ENCODE results near the gene TTN.

TTN gene

GRCh38 chr2:178733975-178734374, 73.2 kb downstream of the TTN start:
- H3K4me3 ChIP-seq (ENCODE audit: low read depth, low read length): no peak overlapping the region
- H3K36me3 ChIP-seq (ENCODE audit: control insufficient read depth, insufficient read depth, low read length): no peaks in the 10 kb centered on the region

GRCh38 chr2:178732913-178733312, 74.3 kb downstream of the TTN start:
- H3K9ac ChIP-seq (ENCODE audit: low read length): no peak overlapping the region
- H3K27ac ChIP-seq (ENCODE audit: low read depth, low read length): no peak overlapping the region
- H3K4me3 ChIP-seq (ENCODE audit: low read depth, low read length): no peak overlapping the region
- no peaks in the 10 kb centered on the region for H3K4me1 ChIP-seq (ENCODE audit: control insufficient read depth, insufficient read depth, low read length)
- H3K27me3 ChIP-seq (ENCODE audit: control insufficient read depth, insufficient read depth, low read length): no peaks in the 10 kb centered on the region
- no peaks in the 10 kb centered on the region for H3K9me3 ChIP-seq (ENCODE audit: control insufficient read depth, insufficient read depth, low read depth, low read length)
- H3K36me3 ChIP-seq (ENCODE audit: control insufficient read depth, insufficient read depth, low read length): no peaks in the 10 kb centered on the region

More at GRCh38 chr2:178733975-178734374, 73.2 kb downstream of the TTN start:
- Histone ChIP-seq H3K4me1 (ENCODE audit: control insufficient read depth, insufficient read depth, low read length) (no peaks in the 10 kb centered on the region), H3K27ac (ENCODE audit: low read depth, low read length) (no peak overlapping the region), H3K9ac (ENCODE audit: low read length) (no peak overlapping the region), H3K27me3 (ENCODE audit: control insufficient read depth, insufficient read depth, low read length) (no peaks in the 10 kb centered on the region), H3K9me3 (ENCODE audit: control insufficient read depth, insufficient read depth, low read depth, low read length) (no peaks in the 10 kb centered on the region)

- Histone ChIP-seq H3K9me3 (ENCODE audit: control insufficient read depth, insufficient read depth, low read depth, low read length) (no peaks in the 10 kb centered on the region), H3K27ac (ENCODE audit: low read depth, low read length) (no peak overlapping the region), H3K4me3 (ENCODE audit: low read depth, low read length) (no peak overlapping the region), H3K27me3 (ENCODE audit: control insufficient read depth, insufficient read depth, low read length) (no peaks in the 10 kb centered on the region), H3K4me1 (ENCODE audit: control insufficient read depth, insufficient read depth, low read length) (no peaks in the 10 kb centered on the region), H3K9ac (ENCODE audit: low read length) (no peak overlapping the region), H3K36me3 (ENCODE audit: control insufficient read depth, insufficient read depth, low read length) (no peaks in the 10 kb centered on the region)
Observed at GRCh38 chr2:178731300-178731699, 75.9 kb downstream of the TTN start.

GRCh38 chr2:178730049-178730448, 77.2 kb downstream of the TTN start:
- Histone ChIP-seq H3K4me1 (ENCODE audit: control insufficient read depth, insufficient read depth, low read length) (no peaks in the 10 kb centered on the region), H3K9ac (ENCODE audit: low read length) (no peak overlapping the region), H3K36me3 (ENCODE audit: control insufficient read depth, insufficient read depth, low read length) (no peaks in the 10 kb centered on the region), H3K4me3 (ENCODE audit: low read depth, low read length) (no peak overlapping the region), H3K27me3 (ENCODE audit: control insufficient read depth, insufficient read depth, low read length) (no peaks in the 10 kb centered on the region), H3K27ac (ENCODE audit: low read depth, low read length) (no peak overlapping the region), H3K9me3 (ENCODE audit: control insufficient read depth, insufficient read depth, low read depth, low read length) (no peaks in the 10 kb centered on the region)

DNA sequence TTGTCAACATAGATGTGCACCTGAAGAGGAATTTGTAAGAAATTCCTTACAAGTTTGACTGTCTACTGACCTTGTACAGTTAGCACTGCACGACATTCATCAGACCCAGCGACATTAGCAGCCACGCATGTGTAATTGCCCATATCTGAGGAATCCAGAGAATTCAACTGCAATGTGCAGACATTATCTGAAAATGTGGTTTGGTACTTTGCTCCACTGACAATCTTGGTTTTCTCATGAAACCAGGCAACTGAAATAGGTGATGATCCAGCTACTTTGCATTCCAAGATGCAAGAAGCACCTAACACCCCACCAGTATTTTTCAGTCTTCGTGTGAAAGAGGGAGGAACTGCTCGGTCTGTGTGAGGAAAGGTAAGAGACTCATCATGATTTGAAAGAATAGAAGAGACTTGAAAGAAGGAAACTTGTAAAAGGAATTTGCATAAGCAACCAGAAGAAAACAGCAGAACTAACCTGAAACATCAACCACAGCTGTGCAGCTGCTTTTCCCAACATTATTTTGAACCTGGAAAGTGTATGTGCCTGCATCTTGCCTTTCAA, 83.4 kb downstream of the TTN start:
- Histone ChIP-seq H3K9ac (ENCODE audit: low read length) (no peak overlapping the region), H3K4me1 (ENCODE audit: control insufficient read depth, insufficient read depth, low read length) (peaks cover 6% of the 10 kb centered on the region; the same call in 1 of the 2 replicates), H3K4me3 (ENCODE audit: low read depth, low read length) (no peak overlapping the region), H3K27ac (ENCODE audit: low read depth, low read length) (no peak overlapping the region), H3K9me3 (ENCODE audit: control insufficient read depth, insufficient read depth, low read depth, low read length) (no peaks in the 10 kb centered on the region), H3K27me3 (ENCODE audit: control insufficient read depth, insufficient read depth, low read length) (no peaks in the 10 kb centered on the region), H3K36me3 (ENCODE audit: control insufficient read depth, insufficient read depth, low read length) (no peaks in the 10 kb centered on the region)

DNA sequence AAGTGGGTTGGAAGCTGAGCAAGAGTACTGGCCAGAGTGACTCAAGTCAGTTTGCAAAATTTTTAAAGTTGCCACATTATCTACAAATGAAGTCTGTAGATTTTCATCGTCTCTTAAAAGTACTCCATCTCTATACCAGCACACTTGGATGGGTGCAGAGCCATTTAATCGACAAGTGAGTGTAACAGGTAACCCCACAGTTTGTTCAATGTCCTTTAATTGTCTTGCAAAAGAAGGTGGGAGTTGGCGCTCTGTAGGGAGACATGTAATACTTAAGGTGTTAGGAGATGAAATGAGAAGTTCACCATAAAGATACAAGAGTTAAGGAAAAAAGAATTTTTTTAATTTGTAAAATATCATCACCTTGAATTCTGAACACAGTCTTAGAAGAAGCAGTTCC, 84.9 kb downstream of the TTN start:
- H3K9ac ChIP-seq (ENCODE audit: low read length): no peak overlapping the region
- peaks cover 6% of the 10 kb centered on the region; the same call in 1 of the 2 replicates for H3K4me1 ChIP-seq (ENCODE audit: control insufficient read depth, insufficient read depth, low read length)
- no peaks in the 10 kb centered on the region for H3K27me3 ChIP-seq (ENCODE audit: control insufficient read depth, insufficient read depth, low read length)
- no peak overlapping the region for H3K27ac ChIP-seq (ENCODE audit: low read depth, low read length)
- H3K36me3 ChIP-seq (ENCODE audit: control insufficient read depth, insufficient read depth, low read length): no peaks in the 10 kb centered on the region
- no peak overlapping the region for H3K4me3 ChIP-seq (ENCODE audit: low read depth, low read length)
- no peaks in the 10 kb centered on the region for H3K9me3 ChIP-seq (ENCODE audit: control insufficient read depth, insufficient read depth, low read depth, low read length)

- Histone ChIP-seq H3K36me3 (ENCODE audit: control insufficient read depth, insufficient read depth, low read length) (no peaks in the 10 kb centered on the region), H3K27me3 (ENCODE audit: control insufficient read depth, insufficient read depth, low read length) (no peaks in the 10 kb centered on the region), H3K27ac (ENCODE audit: low read depth, low read length) (no peak overlapping the region), H3K9me3 (ENCODE audit: control insufficient read depth, insufficient read depth, low read depth, low read length) (no peaks in the 10 kb centered on the region), H3K4me3 (ENCODE audit: low read depth, low read length) (no peak overlapping the region), H3K4me1 (ENCODE audit: control insufficient read depth, insufficient read depth, low read length) (peaks cover 6% of the 10 kb centered on the region; the same call in 1 of the 2 replicates), H3K9ac (ENCODE audit: low read length) (no peak overlapping the region)
Observed at GRCh38 chr2:178718988-178719387, 88.2 kb downstream of the TTN start.

DNA sequence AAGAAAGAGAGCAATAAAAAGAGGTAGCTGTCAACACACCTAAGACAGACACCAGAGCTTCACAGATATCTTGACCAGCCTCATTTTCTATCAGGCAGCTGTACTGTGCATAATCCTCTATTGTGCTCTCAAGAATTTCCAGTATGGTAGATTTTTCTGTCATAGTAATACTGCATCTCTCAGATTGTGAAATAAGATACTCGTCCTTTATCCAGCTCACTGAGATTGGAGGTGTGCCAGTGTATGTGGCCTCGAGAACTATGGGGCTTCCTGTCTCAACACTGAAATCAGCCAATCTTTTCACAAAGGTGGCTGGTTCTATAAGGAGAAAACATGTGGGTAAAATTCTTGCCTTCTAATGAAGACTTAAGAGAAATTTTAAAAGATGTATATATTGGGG, 88.9 kb downstream of the TTN start:
- no peak overlapping the region for H3K9ac ChIP-seq (ENCODE audit: low read length)
- H3K27me3 ChIP-seq (ENCODE audit: control insufficient read depth, insufficient read depth, low read length): no peaks in the 10 kb centered on the region
- peaks cover 6% of the 10 kb centered on the region; the same call in 1 of the 2 replicates for H3K4me1 ChIP-seq (ENCODE audit: control insufficient read depth, insufficient read depth, low read length)
- H3K4me3 ChIP-seq (ENCODE audit: low read depth, low read length): no peak overlapping the region
- H3K9me3 ChIP-seq (ENCODE audit: control insufficient read depth, insufficient read depth, low read depth, low read length): no peaks in the 10 kb centered on the region
- no peaks in the 10 kb centered on the region for H3K36me3 ChIP-seq (ENCODE audit: control insufficient read depth, insufficient read depth, low read length)
- H3K27ac ChIP-seq (ENCODE audit: low read depth, low read length): no peak overlapping the region

DNA sequence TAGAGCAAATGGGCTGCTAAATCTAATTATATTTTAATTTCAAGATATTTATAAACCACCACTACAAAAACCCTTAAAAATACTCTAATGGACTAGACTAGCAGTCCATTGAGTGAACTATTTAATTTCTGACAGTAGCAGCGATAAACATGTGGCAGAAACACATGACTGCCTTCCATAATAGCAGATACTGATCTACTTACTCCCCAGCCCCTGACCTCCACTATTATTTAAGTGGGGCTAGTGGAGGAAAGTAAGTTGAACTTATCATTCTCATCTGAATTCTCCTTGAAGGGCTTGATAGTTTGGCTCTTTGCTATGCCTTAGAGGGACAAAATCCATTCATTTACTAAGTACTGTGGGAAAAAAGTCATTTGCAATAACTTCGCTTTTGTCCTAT, 90.8 kb downstream of the TTN start:
- Histone ChIP-seq H3K4me1 (ENCODE audit: control insufficient read depth, insufficient read depth, low read length) (no peaks in the 10 kb centered on the region), H3K9me3 (ENCODE audit: control insufficient read depth, insufficient read depth, low read depth, low read length) (no peaks in the 10 kb centered on the region), H3K9ac (ENCODE audit: low read length) (no peak overlapping the region), H3K27ac (ENCODE audit: low read depth, low read length) (no peak overlapping the region), H3K36me3 (ENCODE audit: control insufficient read depth, insufficient read depth, low read length) (no peaks in the 10 kb centered on the region), H3K27me3 (ENCODE audit: control insufficient read depth, insufficient read depth, low read length) (no peaks in the 10 kb centered on the region), H3K4me3 (ENCODE audit: low read depth, low read length) (no peak overlapping the region)

DNA sequence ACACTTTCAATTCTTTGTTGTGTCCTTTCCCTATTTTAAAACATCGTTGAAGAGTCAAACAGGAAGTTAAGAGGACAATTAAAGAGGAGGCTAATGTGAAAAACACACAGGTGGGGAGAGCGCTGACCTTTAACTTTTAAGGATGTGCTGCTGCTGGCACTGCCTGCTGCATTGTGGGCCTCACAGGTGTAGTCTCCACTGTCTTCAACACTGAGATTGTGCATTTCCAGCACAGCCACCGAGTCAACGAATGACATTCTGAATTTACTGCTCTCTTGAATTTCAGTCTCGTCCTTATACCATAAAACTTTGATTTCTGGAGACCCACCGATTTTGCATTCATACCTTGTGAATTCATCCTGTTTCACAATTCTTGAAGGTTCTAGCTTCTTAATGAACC, 91.9 kb downstream of the TTN start:
- Histone ChIP-seq H3K9me3 (ENCODE audit: control insufficient read depth, insufficient read depth, low read depth, low read length) (no peaks in the 10 kb centered on the region), H3K4me1 (ENCODE audit: control insufficient read depth, insufficient read depth, low read length) (no peaks in the 10 kb centered on the region), H3K27me3 (ENCODE audit: control insufficient read depth, insufficient read depth, low read length) (no peaks in the 10 kb centered on the region), H3K36me3 (ENCODE audit: control insufficient read depth, insufficient read depth, low read length) (no peaks in the 10 kb centered on the region), H3K9ac (ENCODE audit: low read length) (no peak overlapping the region), H3K27ac (ENCODE audit: low read depth, low read length) (no peak overlapping the region), H3K4me3 (ENCODE audit: low read depth, low read length) (no peak overlapping the region)

DNA sequence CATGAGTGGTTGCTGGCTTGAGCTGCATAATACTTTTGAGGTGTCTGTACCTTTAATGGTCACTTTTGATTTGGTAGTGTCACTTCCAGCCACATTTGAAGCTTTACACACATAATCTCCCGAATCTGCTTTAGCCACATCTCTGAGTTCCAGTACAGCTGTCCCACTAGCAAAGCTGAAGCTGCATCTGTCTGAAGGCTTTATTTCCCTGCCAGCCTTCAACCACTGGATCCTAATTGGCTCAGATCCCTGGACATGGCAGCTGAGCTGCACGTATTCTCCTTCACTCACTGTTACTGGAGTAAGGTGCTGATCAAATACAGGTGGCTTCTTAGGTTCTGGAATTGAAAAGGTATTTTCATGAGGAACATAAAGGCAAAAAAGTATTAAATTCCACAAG, 99.7 kb downstream of the TTN start:
- Histone ChIP-seq H3K36me3 (ENCODE audit: control insufficient read depth, insufficient read depth, low read length) (no peaks in the 10 kb centered on the region), H3K9me3 (ENCODE audit: control insufficient read depth, insufficient read depth, low read depth, low read length) (no peaks in the 10 kb centered on the region), H3K4me1 (ENCODE audit: control insufficient read depth, insufficient read depth, low read length) (no peaks in the 10 kb centered on the region)

DNA sequence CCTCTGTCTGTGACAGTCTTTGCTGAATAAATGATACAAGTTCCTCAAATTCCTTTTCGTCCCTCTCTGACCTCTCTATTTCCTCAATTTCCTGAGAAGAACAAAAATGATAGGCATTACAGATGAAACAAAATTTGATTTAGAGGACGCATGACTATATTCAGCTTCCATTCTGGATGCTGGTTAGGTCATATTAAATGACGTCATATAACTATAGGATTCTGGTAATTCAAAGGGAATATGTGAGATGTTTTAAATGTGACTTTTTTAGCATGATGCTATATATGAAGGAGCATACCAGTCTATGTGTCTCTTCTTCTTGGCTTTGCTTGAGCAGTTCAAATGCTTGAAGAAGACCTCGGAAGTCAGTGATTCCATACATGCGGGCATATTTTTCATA, 102.3 kb downstream of the TTN start:
- Histone ChIP-seq H3K36me3 (ENCODE audit: control insufficient read depth, insufficient read depth, low read length) (no peaks in the 10 kb centered on the region), H3K27me3 (ENCODE audit: control insufficient read depth, insufficient read depth, low read length) (no peaks in the 10 kb centered on the region), H3K27ac (ENCODE audit: low read depth, low read length) (no peak overlapping the region), H3K4me3 (ENCODE audit: low read depth, low read length) (no peak overlapping the region), H3K9me3 (ENCODE audit: control insufficient read depth, insufficient read depth, low read depth, low read length) (no peaks in the 10 kb centered on the region), H3K9ac (ENCODE audit: low read length) (no peak overlapping the region), H3K4me1 (ENCODE audit: control insufficient read depth, insufficient read depth, low read length) (no peaks in the 10 kb centered on the region)

More for the DNA sequence above, 99.7 kb downstream of the TTN start:
- Histone ChIP-seq H3K27me3 (ENCODE audit: control insufficient read depth, insufficient read depth, low read length) (no peaks in the 10 kb centered on the region), H3K4me3 (ENCODE audit: low read depth, low read length) (no peak overlapping the region), H3K9ac (ENCODE audit: low read length) (no peak overlapping the region), H3K27ac (ENCODE audit: low read depth, low read length) (no peak overlapping the region)
